ENCODE measurements around the gene FKBP5.
A peak's percentile ranks its signal among the peaks of the same experiment; 100 is the strongest.

Gene FKBP5

GRCh38 chr6:35728683-35729678 is 40.3 kb upstream of the FKBP5 start:
- no peak for TF ChIP-seq GABPA (IDR thresholded peaks at IDR 0.05; ENCODE audit: low read depth)
- no peak for TF ChIP-seq SPI1 (IDR thresholded peaks at IDR 0.05; ENCODE audit: borderline replicate concordance, low read depth)
- TF ChIP-seq, protein P1, sequence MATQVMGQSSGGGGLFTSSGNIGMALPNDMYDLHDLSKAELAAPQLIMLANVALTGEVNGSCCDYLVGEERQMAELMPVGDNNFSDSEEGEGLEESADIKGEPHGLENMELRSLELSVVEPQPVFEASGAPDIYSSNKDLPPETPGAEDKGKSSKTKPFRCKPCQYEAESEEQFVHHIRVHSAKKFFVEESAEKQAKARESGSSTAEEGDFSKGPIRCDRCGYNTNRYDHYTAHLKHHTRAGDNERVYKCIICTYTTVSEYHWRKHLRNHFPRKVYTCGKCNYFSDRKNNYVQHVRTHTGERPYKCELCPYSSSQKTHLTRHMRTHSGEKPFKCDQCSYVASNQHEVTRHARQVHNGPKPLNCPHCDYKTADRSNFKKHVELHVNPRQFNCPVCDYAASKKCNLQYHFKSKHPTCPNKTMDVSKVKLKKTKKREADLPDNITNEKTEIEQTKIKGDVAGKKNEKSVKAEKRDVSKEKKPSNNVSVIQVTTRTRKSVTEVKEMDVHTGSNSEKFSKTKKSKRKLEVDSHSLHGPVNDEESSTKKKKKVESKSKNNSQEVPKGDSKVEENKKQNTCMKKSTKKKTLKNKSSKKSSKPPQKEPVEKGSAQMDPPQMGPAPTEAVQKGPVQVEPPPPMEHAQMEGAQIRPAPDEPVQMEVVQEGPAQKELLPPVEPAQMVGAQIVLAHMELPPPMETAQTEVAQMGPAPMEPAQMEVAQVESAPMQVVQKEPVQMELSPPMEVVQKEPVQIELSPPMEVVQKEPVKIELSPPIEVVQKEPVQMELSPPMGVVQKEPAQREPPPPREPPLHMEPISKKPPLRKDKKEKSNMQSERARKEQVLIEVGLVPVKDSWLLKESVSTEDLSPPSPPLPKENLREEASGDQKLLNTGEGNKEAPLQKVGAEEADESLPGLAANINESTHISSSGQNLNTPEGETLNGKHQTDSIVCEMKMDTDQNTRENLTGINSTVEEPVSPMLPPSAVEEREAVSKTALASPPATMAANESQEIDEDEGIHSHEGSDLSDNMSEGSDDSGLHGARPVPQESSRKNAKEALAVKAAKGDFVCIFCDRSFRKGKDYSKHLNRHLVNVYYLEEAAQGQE (IDR thresholded peaks at IDR 0.05; ENCODE audit: insufficient replicate concordance, low read depth): no peak
- TF ChIP-seq POLR2AphosphoS5 (IDR thresholded peaks at IDR 0.05; ENCODE audit: low read depth): no peak
- TF ChIP-seq, protein P2, sequence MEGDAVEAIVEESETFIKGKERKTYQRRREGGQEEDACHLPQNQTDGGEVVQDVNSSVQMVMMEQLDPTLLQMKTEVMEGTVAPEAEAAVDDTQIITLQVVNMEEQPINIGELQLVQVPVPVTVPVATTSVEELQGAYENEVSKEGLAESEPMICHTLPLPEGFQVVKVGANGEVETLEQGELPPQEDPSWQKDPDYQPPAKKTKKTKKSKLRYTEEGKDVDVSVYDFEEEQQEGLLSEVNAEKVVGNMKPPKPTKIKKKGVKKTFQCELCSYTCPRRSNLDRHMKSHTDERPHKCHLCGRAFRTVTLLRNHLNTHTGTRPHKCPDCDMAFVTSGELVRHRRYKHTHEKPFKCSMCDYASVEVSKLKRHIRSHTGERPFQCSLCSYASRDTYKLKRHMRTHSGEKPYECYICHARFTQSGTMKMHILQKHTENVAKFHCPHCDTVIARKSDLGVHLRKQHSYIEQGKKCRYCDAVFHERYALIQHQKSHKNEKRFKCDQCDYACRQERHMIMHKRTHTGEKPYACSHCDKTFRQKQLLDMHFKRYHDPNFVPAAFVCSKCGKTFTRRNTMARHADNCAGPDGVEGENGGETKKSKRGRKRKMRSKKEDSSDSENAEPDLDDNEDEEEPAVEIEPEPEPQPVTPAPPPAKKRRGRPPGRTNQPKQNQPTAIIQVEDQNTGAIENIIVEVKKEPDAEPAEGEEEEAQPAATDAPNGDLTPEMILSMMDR (IDR thresholded peaks at IDR 0.05; ENCODE audit: insufficient read depth, low read length): no peak
- DNase-seq (ENCODE audit: low read depth in 1 of 2, low spot score in 1 of 2): peak in 1 of 2 experiments; percentile 17

GRCh38 chr6:35727935-35728682 is 39.4 kb upstream of the FKBP5 start:
- TF ChIP-seq POLR2AphosphoS5 (IDR thresholded peaks at IDR 0.05; ENCODE audit: low read depth) (peak; percentile 64), GABPA (IDR thresholded peaks at IDR 0.05; ENCODE audit: low read depth) (no peak), SPI1 (IDR thresholded peaks at IDR 0.05; ENCODE audit: borderline replicate concordance, low read depth) (no peak)
- TF ChIP-seq, protein P2 (IDR thresholded peaks at IDR 0.05; ENCODE audit: insufficient read depth, low read length): no peak
- DNase-seq (ENCODE audit: low read depth in 1 of 2, low spot score in 1 of 2): peak; percentile 92 to 94
- Histone ChIP-seq H3K27ac (replicated peaks) (peak overlapping the region; percentile 86), H3K4me3 (replicated peaks; ENCODE audit: insufficient read depth, low read length) (peak overlapping the region; percentile 39), H3K27me3 (ENCODE audit: insufficient read depth, poor library complexity, severe bottlenecking) (no peaks in the 10 kb centered on the region)

More at GRCh38 chr6:35728683-35729678, 40.3 kb upstream of the FKBP5 start:
- Histone ChIP-seq H3K27me3 (ENCODE audit: insufficient read depth, poor library complexity, severe bottlenecking) (no peaks in the 10 kb centered on the region), H3K27ac (replicated peaks) (peak overlapping the region; percentile 80), H3K4me3 (replicated peaks; ENCODE audit: insufficient read depth, low read length) (no peak overlapping the region)

DNA sequence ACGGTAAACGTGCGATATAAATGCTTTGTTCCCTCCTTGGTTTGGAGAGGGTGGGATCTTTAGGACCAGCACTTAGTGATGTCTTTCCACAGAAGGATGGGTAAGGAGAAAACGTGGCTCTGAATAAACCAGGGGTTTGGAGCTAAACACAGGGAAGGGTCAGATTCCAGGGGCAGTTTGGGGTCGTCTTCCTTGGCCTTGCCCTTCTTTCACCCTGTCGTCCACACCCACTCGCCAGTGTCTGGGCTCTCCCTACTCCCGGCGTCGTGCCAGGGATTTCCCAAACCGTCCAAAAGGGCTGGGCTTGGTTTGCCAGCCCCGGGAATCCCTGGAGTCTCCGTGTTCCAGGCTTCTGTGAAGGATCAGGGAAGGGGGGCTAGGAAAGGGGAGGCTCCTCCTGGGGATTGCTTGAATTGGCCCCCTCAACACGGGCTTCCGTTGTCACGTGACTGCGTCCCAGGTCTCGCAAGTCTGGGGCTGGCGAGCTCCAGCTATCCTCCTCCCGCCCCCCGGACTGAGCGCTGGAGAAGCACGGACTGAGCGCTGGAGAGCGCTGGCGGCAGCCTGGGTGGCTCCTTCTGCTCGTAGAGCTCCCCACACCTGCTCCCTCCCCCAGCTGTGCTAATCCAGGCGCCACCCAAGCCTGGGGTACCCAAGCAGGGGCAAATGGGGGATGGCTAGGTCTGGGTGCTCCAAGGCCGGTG is 38.7 kb upstream of the FKBP5 start:
- DNase-seq (ENCODE audit: low read depth in 1 of 2, low spot score in 1 of 2): peak in 1 of 2 experiments; percentile 70

More for the DNA sequence above, 38.7 kb upstream of the FKBP5 start:
- peak overlapping the region; percentile 39 for H3K4me3 ChIP-seq (replicated peaks; ENCODE audit: insufficient read depth, low read length)
- TF ChIP-seq, protein P1 (IDR thresholded peaks at IDR 0.05; ENCODE audit: insufficient replicate concordance, low read depth): peak; percentile 47
- TF ChIP-seq GABPA (IDR thresholded peaks at IDR 0.05; ENCODE audit: low read depth): no peak
- no peaks in the 10 kb centered on the region for H3K27me3 ChIP-seq (ENCODE audit: insufficient read depth, poor library complexity, severe bottlenecking)
- H3K27ac ChIP-seq (replicated peaks): peak overlapping the region; percentile 86
